HepG2 (cell line): ENCODE measurements around the gene BCKDHA. TPM values are rescaled to one million over a fixed set of nuclear protein-coding genes. Genes with fewer than 3 reads are reported as not detected.
"Not testable (repeated sequence)": the region's sequence is repeated elsewhere in the genome, so short reads cannot be mapped to it uniquely, and the experiment has no call there.

Source experiments
- ATAC-seq: fragments of 200-7000 bp; cut with Tn5 transposase; 3 replicates; pipeline ENCODE4 v1.9.1; 2020; ENCODE audit warnings: mild to moderate bottlenecking, moderate library complexity
- BruUV-seq: library from RNA; stranded (reverse); fragments of 400-500 nt; replicated peaks from 2 replicates; lab custom pipeline; 2021; lab: Mats Ljungman, UMichigan
- CTCF ChIA-PET: fragments of 300-600 bp; formaldehyde crosslinking; extraction: SDS; loops from one replicate; lab custom pipeline; 2021; ENCODE audit warnings: low total read pairs, inconsistent platforms, low intra/inter-chr PET ratio; lab: Yijun Ruan, JAX
- POLR2A ChIA-PET: fragments of 350-600 bp; sonication (Branson Sonifier 250); formaldehyde crosslinking; loops from one replicate; lab custom pipeline; 2020; ENCODE audit warnings: antibody characterized with exemption, inconsistent platforms; lab: Yijun Ruan, JAX
- DNase-seq: peaks from one replicate; pipeline ENCODE4 v3.0.0-alpha.2; 2015; ENCODE audit warnings: low spot score
- FAIRE-seq: peaks from 3 replicates; lab custom pipeline; 2011; peaks lifted over from hg19 to GRCh38; lab: Jason Lieb, UNC
- H2AFZ ChIP-seq: one replicate; pipeline ENCODE4 v1.6.1; 2011; ENCODE audit warnings: low read length, inconsistent platforms
- H3K27ac ChIP-seq: fragments of 300-600 bp; 3 replicates; pipeline ENCODE4 v1.8.0; 2011; ENCODE audit warnings: mixed run types, mild to moderate bottlenecking, mixed read lengths, low read length, inconsistent platforms; ENCODE audit not compliant: insufficient read depth; ENCODE audit errors: extremely low read length
- H3K27me3 ChIP-seq, 2 experiments: fragments of 200-600 bp in 1 of 2; 2 replicates in 1 of 2; 3 replicates in 1 of 2; pipeline versions ENCODE4 v1.6.0 to v1.8.0; 2011; ENCODE audit warnings: low read length in 2 of 2, mild to moderate bottlenecking in 2 of 2, moderate library complexity in 2 of 2, inconsistent platforms in 1 of 2; ENCODE audit not compliant: insufficient read depth in 2 of 2, control insufficient read depth in 1 of 2
- H3K36me3 ChIP-seq, 2 experiments: fragments of 200-600 bp in 1 of 2; replicated peaks in 1 of 2; 2 replicates in 1 of 2; 3 replicates in 1 of 2; pipeline versions ENCODE4 v1.5.1 to v1.8.0; 2011; ENCODE audit warnings: low read length in 2 of 2, inconsistent platforms in 1 of 2; ENCODE audit not compliant: insufficient read depth in 2 of 2, control insufficient read depth in 1 of 2
- H3K4me1 ChIP-seq: 2 replicates; pipeline ENCODE4 v1.5.1; 2012; ENCODE audit warnings: low read length, inconsistent platforms; ENCODE audit not compliant: insufficient read depth
- H3K4me2 ChIP-seq: 2 replicates; pipeline ENCODE4 v1.6.0; 2011; ENCODE audit warnings: low read depth, low read length, inconsistent platforms
- H3K4me3 ChIP-seq, 3 experiments: fragments of 200-600 bp in 1 of 3; sonication (generic), shearing (Covaris generic) in 1 of 3; replicated peaks in 1 of 3; 2 replicates each; pipeline ENCODE4 v1.5.1; 2011 to 2016; ENCODE audit warnings: low read length in 3 of 3, inconsistent platforms in 2 of 3, low read depth in 2 of 3, mild to moderate bottlenecking in 2 of 3, control low read depth in 1 of 3, mixed read lengths in 1 of 3; ENCODE audit not compliant: insufficient read depth in 1 of 3
- H3K79me2 ChIP-seq: one replicate; pipeline ENCODE4 v1.6.1; 2011; ENCODE audit warnings: low read length, inconsistent platforms; ENCODE audit not compliant: insufficient read depth
- H3K9ac ChIP-seq: 2 replicates; pipeline ENCODE4 v1.6.0; 2011; ENCODE audit warnings: mild to moderate bottlenecking, low read depth, low read length, inconsistent platforms; ENCODE audit not compliant: insufficient read depth
- H3K9me3 ChIP-seq: 2 replicates; pipeline ENCODE4 v1.5.1; 2012; ENCODE audit warnings: mild to moderate bottlenecking, low read length
- H4K20me1 ChIP-seq: 2 replicates; pipeline ENCODE4 v1.6.0; 2011; ENCODE audit warnings: inconsistent platforms, mild to moderate bottlenecking, low read length, moderate library complexity; ENCODE audit not compliant: insufficient read depth
- JUND ChIP-seq: sonication (generic); formaldehyde crosslinking; IDR thresholded peaks from 2 replicates; pipeline ENCODE4 v1.8.0; 2022; ENCODE audit warnings: mild to moderate bottlenecking, missing genetic modification reagents
- MAFF ChIP-seq: IDR thresholded peaks from 2 replicates; pipeline ENCODE4 v1.6.1; 2011; ENCODE audit warnings: low read depth, low read length, improper control_type of control experiment
- MAFK ChIP-seq, 2 experiments: IDR thresholded peaks in 1 of 2; conservative IDR thresholded peaks in 1 of 2; 2 replicates each; pipeline ENCODE4 v1.6.1; 2011; ENCODE audit warnings: improper control_type of control experiment in 2 of 2, low read length in 2 of 2
- ZNF652 ChIP-seq: IDR thresholded peaks from 2 replicates; pipeline ENCODE4 v1.6.1; 2016; ENCODE audit warnings: low read depth, borderline replicate concordance
- WGBS: methylation state at CpG from one replicate; pipeline ENCODE4 v1.1.6; 2017; ENCODE audit warnings: low lambda C conversion rate; 5-methylcytosine and 5-hydroxymethylcytosine counted together
- in situ Hi-C: cut with HindIII; loops from 2 replicates; pipeline ENCODE4 v1.10.0; 2017; ENCODE audit warnings: low pct_unique_long_range_greater_than_20kb; ENCODE audit not compliant: extremely low pct_ligation_motif_present
- intact Hi-C: fragments of 100-400 bp; cut with micrococcal nuclease; formaldehyde crosslinking; loops from one replicate; pipeline ENCODE4 v1.10.0; 2022; ENCODE audit not compliant: unreplicated experiment
- polyA plus RNA-seq, 8 experiments: library from polyadenylated mRNA; depleted of rRNA in 3 of 8; stranded (reverse) in 7 of 8; unstranded in 1 of 8; fragments of >200 nt; fragmentation: Illumina TruSeq in 4 of 8; extraction: Trizol in 4 of 8; gene quantifications; 2 replicates each; pipeline versions ENCODE4 v1.2.1 to v1.2.3, GENCODE V29; 2011 to 2016; ENCODE audit warnings: low read depth in 4 of 8, missing spikeins in 1 of 8, mixed read lengths in 1 of 8; ENCODE audit not compliant: insufficient read depth in 1 of 8
- total RNA-seq, 5 experiments: library from RNA; depleted of rRNA; stranded (reverse); fragments of >200 nt; fragmentation: Illumina TruSeq; extraction: Trizol; gene quantifications; 2 replicates each; pipeline ENCODE4 v1.2.3, GENCODE V29; 2016; ENCODE audit warnings: low read depth in 1 of 5
- TF ChIP-seq, protein P1 (sequence below): IDR thresholded peaks from 2 replicates; pipeline ENCODE4 v1.6.1; 2016; ENCODE audit warnings: missing genetic modification reagents, missing compliant biosample characterization

Gene BCKDHA
- total and polyA plus RNA-seq, 2 of the 13 experiments (the other 11 are each of a cell fraction or from before 2014, with no cell fraction given): 11.8 to 31.5 TPM

DNA sequence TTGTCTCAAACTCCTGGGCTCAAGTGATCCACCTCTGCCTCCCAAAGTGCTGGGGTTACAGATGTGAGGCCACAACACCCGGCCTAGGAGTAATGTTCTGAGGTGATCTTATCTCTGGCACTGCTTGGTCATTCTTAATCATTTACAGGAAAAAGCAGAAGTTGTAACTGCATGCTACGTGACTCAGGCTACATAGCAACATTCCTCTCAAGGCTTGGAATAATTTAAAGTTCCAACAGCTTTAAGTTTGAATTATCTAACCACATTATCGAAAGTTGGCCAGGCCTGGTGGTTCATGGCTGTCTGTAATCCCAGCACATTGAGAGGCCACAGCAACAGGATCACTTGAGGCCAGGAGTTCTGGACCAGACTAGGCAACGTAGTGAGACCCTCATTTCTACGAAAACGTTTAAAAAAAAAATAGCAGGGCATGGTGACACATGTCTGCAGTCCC, 29.7 kb upstream of the BCKDHA start:
- BruUV-seq: no TSS peak
- Histone ChIP-seq H2AFZ (no peak overlapping the region), H3K36me3 (no peaks in the 10 kb centered on the region; a peak in 1 of 5 replicates), H4K20me1 (no peaks in the 10 kb centered on the region), H3K4me3 (no peak overlapping the region), H3K9me3 (no peaks in the 10 kb centered on the region), H3K9ac (no peak overlapping the region), H3K4me2 (0 out of 2 replicates have a peak overlapping the region, but pooled peaks have one; percentile 23), H3K27me3 (no peaks in the 10 kb centered on the region; a peak in 2 of 5 replicates), H3K27ac (peak overlapping the region; percentile 43), H3K4me1 (peaks cover 43% of the 10 kb centered on the region), H3K79me2 (peaks cover 19% of the 10 kb centered on the region)
- DNase-seq (no peak), FAIRE-seq (no peak), ATAC-seq (no peak)
- intact Hi-C loops: no loop called here
- POLR2A ChIA-PET: no interaction called here
- in situ Hi-C loops: no loop called here
- WGBS: 65% methylated on average over 6 of the region's 6 CpGs
- TF ChIP-seq ZNF652 (CRISPR knock-in tag): no peak
- TF ChIP-seq, protein P1, sequence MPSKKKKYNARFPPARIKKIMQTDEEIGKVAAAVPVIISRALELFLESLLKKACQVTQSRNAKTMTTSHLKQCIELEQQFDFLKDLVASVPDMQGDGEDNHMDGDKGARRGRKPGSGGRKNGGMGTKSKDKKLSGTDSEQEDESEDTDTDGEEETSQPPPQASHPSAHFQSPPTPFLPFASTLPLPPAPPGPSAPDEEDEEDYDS (CRISPR knock-in tag): 0 out of 2 replicates have a peak, but pooled peaks have one; percentile 36
- CTCF ChIA-PET: no interaction called here

DNA sequence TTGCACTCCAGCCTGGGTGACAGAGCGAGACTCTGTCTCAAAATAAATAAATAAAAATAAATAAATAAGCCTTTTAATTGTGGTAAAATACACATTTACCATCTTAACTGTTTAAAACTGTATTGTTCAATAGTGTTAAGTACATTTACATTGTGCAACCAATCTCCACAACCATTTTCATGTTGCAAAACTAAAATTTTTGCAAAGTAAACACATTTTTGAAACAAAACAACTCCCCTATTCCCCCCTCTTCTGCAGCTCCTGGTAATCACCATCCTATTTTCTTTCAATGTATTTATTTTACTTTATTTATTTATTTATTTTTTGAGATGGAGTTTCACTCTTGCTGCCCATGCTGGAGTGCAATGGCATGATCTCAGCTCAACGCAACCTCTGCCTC, 27.8 kb upstream of the BCKDHA start:
- 98% methylated on average over 2 of the region's 2 CpGs for WGBS
- Histone ChIP-seq H3K27me3 (no peaks in the 10 kb centered on the region; a peak in 1 of 5 replicates), H3K79me2 (peaks cover 13% of the 10 kb centered on the region), H3K4me2 (no peak overlapping the region), H3K4me3 (no peak overlapping the region), H2AFZ (no peak overlapping the region), H3K36me3 (no peaks in the 10 kb centered on the region; a peak in 1 of 5 replicates), H3K4me1 (peaks cover 32% of the 10 kb centered on the region), H3K9ac (no peak overlapping the region), H3K9me3 (no peaks in the 10 kb centered on the region), H4K20me1 (no peaks in the 10 kb centered on the region), H3K27ac (no peak overlapping the region)
- CTCF ChIA-PET: no interaction called here
- no TSS peak for BruUV-seq
- ATAC-seq (no peak), DNase-seq (no peak), FAIRE-seq (no peak)
- POLR2A ChIA-PET: interaction anchor here (1.1 kb wide), 1 partner anchor 70 kb away, joined by 3 read pairs; the partner anchor contains the start of gene DMAC2
- intact Hi-C loops: no loop called here
- peak; percentile 25; the same call in 1 of the 2 replicates for TF ChIP-seq MAFF
- TF ChIP-seq MAFK (conservative IDR thresholded peaks at IDR 0.05 in 1 of 2, IDR thresholded peaks at IDR 0.05 in 1 of 2; ENCODE audit: low read length in 2 of 2): peak; percentile 2 to 51; a peak in 2 of 4 replicates
- no peak for TF ChIP-seq JUND (CRISPR knock-in tag)
- in situ Hi-C loops: no loop called here

DNA sequence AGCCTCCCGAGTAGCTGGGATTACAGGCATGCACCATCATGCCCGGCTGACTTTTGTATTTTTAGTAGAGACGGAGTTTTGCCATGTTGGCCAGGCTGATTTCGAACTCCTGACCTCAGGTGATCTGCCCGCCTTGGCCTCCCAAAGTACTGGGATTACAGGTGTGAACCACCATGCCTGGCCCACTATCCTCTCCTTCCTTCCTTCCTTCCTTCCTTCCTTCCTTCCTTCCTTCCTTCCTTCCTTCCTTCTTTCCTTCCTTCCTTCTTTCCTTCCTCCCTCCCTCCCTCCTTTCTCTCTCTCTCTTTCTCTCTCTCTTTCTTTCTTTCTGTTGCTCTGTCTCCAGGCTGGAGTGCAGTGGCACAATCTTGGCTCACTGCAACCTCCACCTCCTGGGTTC, 26.5 kb upstream of the BCKDHA start:
- intact Hi-C loops, H3K4me3 ChIP-seq, ATAC-seq, H2AFZ ChIP-seq, H3K36me3 ChIP-seq, CTCF ChIA-PET, POLR2A ChIA-PET, H3K9me3 ChIP-seq, H3K27me3 ChIP-seq, FAIRE-seq, BruUV-seq, H4K20me1 ChIP-seq, H3K9ac ChIP-seq, H3K79me2 ChIP-seq, H3K27ac ChIP-seq, H3K4me2 ChIP-seq, DNase-seq, in situ Hi-C loops: not testable (repeated sequence)
- H3K4me1 ChIP-seq: peaks cover 25% of the 10 kb centered on the region
- 98% methylated on average over 5 of the region's 5 CpGs for WGBS
